MM.1S (cell line): ENCODE measurements around the gene CACNA1C.
A peak's percentile ranks its signal among the peaks of the same experiment; 100 is the strongest.

Experiments used
- DNase-seq: peaks from one replicate; pipeline ENCODE4 v3.0.0-alpha.2; 2015
- H2AFZ ChIP-seq: fragments of 300-600 bp; sonication (generic); 2 replicates; pipeline ENCODE4 v1.6.0; 2016; ENCODE audit warnings: antibody characterized with exemption, low read length
- H3F3A ChIP-seq: fragments of 300-600 bp; sonication (generic); 2 replicates; pipeline ENCODE4 v1.6.1; 2016; ENCODE audit warnings: mild to moderate bottlenecking, antibody characterized with exemption, low read length, moderate library complexity, mixed read lengths; ENCODE audit not compliant: insufficient read depth
- H3K27ac ChIP-seq: fragments of 300-600 bp; sonication (generic); 2 replicates; pipeline ENCODE4 v1.5.1; 2016; ENCODE audit warnings: mild to moderate bottlenecking, low read length
- H3K27me3 ChIP-seq: fragments of 300-600 bp; sonication (generic); replicated peaks from 2 replicates; pipeline ENCODE4 v1.6.0; 2016; ENCODE audit warnings: low read length; ENCODE audit not compliant: insufficient read depth
- H3K36me3 ChIP-seq: fragments of 300-600 bp; sonication (generic); replicated peaks from 2 replicates; pipeline ENCODE4 v1.6.1; 2016; ENCODE audit warnings: mild to moderate bottlenecking, low read length, mixed read lengths; ENCODE audit not compliant: insufficient read depth
- H3K4me1 ChIP-seq: fragments of 300-600 bp; sonication (generic); 2 replicates; pipeline ENCODE4 v1.6.1; 2016; ENCODE audit warnings: low read length, mixed read lengths
- H3K4me2 ChIP-seq: fragments of 300-600 bp; sonication (generic); 2 replicates; pipeline ENCODE4 v1.6.0; 2016; ENCODE audit warnings: low read depth, low read length
- H3K4me3 ChIP-seq: fragments of 300-600 bp; sonication (generic); 2 replicates; pipeline ENCODE4 v1.5.1; 2016; ENCODE audit warnings: low read length, mixed read lengths
- H3K79me2 ChIP-seq: fragments of 300-600 bp; sonication (generic); 2 replicates; pipeline ENCODE4 v1.6.1; 2016; ENCODE audit warnings: mixed run types, low read length, mixed read lengths
- H3K9ac ChIP-seq: fragments of 300-600 bp; sonication (generic); 2 replicates; pipeline ENCODE4 v1.6.1; 2016; ENCODE audit warnings: low read length, mixed read lengths
- H3K9me2 ChIP-seq: fragments of 300-600 bp; sonication (generic); replicated peaks from 2 replicates; pipeline ENCODE4 v1.6.1; 2016; ENCODE audit warnings: mild to moderate bottlenecking, low read length, mixed read lengths; ENCODE audit not compliant: insufficient read depth
- H3K9me3 ChIP-seq: fragments of 300-600 bp; sonication (generic); replicated peaks from 2 replicates; pipeline ENCODE4 v1.6.1; 2016; ENCODE audit warnings: mild to moderate bottlenecking, low read length, mixed read lengths; ENCODE audit not compliant: insufficient read depth
- H4K20me1 ChIP-seq: fragments of 300-600 bp; sonication (generic); 2 replicates; pipeline ENCODE4 v1.6.1; 2016; ENCODE audit warnings: mild to moderate bottlenecking, low read length, moderate library complexity, mixed read lengths; ENCODE audit not compliant: insufficient read depth
- CTCF ChIP-seq: fragments of 300-600 bp; sonication (generic); IDR thresholded peaks from 2 replicates; pipeline ENCODE4 v1.5.1; 2016; ENCODE audit warnings: antibody characterized with exemption, low read length, mixed read lengths
- EZH2 ChIP-seq: fragments of 300-600 bp; sonication (generic); optimal IDR thresholded peaks from 2 replicates; pipeline ENCODE3; 2017; ENCODE audit warnings: low read depth, mild to moderate bottlenecking, antibody characterized with exemption, low read length, mixed read lengths
- EZH2phosphoT487 ChIP-seq: fragments of 300-600 bp; sonication (generic); IDR thresholded peaks from 2 replicates; pipeline ENCODE4 v1.6.1; 2018; ENCODE audit warnings: antibody characterized with exemption, low read length

Gene CACNA1C

GRCh38 chr12:2445968-2446367 lies 393.2 kb downstream of the CACNA1C start:
- Histone ChIP-seq H2AFZ (no peak overlapping the region), H3K27me3 (no peaks in the 10 kb centered on the region), H3K9ac (no peak overlapping the region), H3F3A (no peaks in the 10 kb centered on the region), H3K9me3 (no peaks in the 10 kb centered on the region), H3K36me3 (no peaks in the 10 kb centered on the region), H4K20me1 (no peaks in the 10 kb centered on the region), H3K9me2 (no peaks in the 10 kb centered on the region), H3K4me3 (no peak overlapping the region), H3K27ac (no peak overlapping the region), H3K4me1 (no peaks in the 10 kb centered on the region), H3K79me2 (no peaks in the 10 kb centered on the region), H3K4me2 (no peak overlapping the region)
- DNase-seq = no peak
- TF ChIP-seq CTCF (no peak), EZH2phosphoT487 (no peak), EZH2 (no peak)

- no peaks in the 10 kb centered on the region for H4K20me1 ChIP-seq
- no peaks in the 10 kb centered on the region for H3K9me2 ChIP-seq
- no peaks in the 10 kb centered on the region for H3K79me2 ChIP-seq
- H3K36me3 ChIP-seq = no peaks in the 10 kb centered on the region
- H3K27me3 ChIP-seq = no peaks in the 10 kb centered on the region
- H3K4me3 ChIP-seq = no peak overlapping the region
- H3K4me2 ChIP-seq = no peak overlapping the region
- no peaks in the 10 kb centered on the region for H3K9me3 ChIP-seq
- no peaks in the 10 kb centered on the region for H3F3A ChIP-seq
- TF ChIP-seq CTCF (no peak), EZH2 (no peak), EZH2phosphoT487 (no peak)
- no peak overlapping the region for H3K27ac ChIP-seq
- no peak overlapping the region for H3K9ac ChIP-seq
- DNase-seq = no peak
- H2AFZ ChIP-seq = no peak overlapping the region
- no peaks in the 10 kb centered on the region for H3K4me1 ChIP-seq
These were observed 395.1 kb downstream of the CACNA1C start for GRCh38 chr12:2447861-2448260.

- Histone ChIP-seq H3K27ac (no peak overlapping the region), H3F3A (no peaks in the 10 kb centered on the region), H3K4me2 (no peak overlapping the region), H3K4me1 (no peaks in the 10 kb centered on the region), H3K27me3 (no peaks in the 10 kb centered on the region), H3K9me3 (no peaks in the 10 kb centered on the region), H4K20me1 (no peaks in the 10 kb centered on the region), H2AFZ (no peak overlapping the region), H3K79me2 (no peaks in the 10 kb centered on the region), H3K9me2 (no peaks in the 10 kb centered on the region), H3K36me3 (no peaks in the 10 kb centered on the region), H3K9ac (no peak overlapping the region), H3K4me3 (no peak overlapping the region)
- TF ChIP-seq EZH2phosphoT487 (no peak), CTCF (no peak), EZH2 (no peak)
- peak; percentile 10 for DNase-seq
These were observed 396.8 kb downstream of the CACNA1C start for GRCh38 chr12:2449586-2449985.

- no peak for DNase-seq
- H4K20me1 ChIP-seq = no peaks in the 10 kb centered on the region
- no peaks in the 10 kb centered on the region for H3K27me3 ChIP-seq
- no peaks in the 10 kb centered on the region for H3K36me3 ChIP-seq
- H3K4me3 ChIP-seq = no peak overlapping the region
- H2AFZ ChIP-seq = no peak overlapping the region
- H3F3A ChIP-seq = no peaks in the 10 kb centered on the region
- H3K9me3 ChIP-seq = no peaks in the 10 kb centered on the region
- TF ChIP-seq EZH2 = no peak
- no peak for TF ChIP-seq CTCF
- no peak for TF ChIP-seq EZH2phosphoT487
- no peaks in the 10 kb centered on the region for H3K79me2 ChIP-seq
- no peak overlapping the region for H3K4me2 ChIP-seq
- H3K27ac ChIP-seq = no peak overlapping the region
- H3K4me1 ChIP-seq = no peaks in the 10 kb centered on the region
- H3K9ac ChIP-seq = no peak overlapping the region
- H3K9me2 ChIP-seq = no peaks in the 10 kb centered on the region
These were observed 397.8 kb downstream of the CACNA1C start for GRCh38 chr12:2450553-2450952.
